Stimulated activated CD4-positive, alpha-beta T cell treated with anti-CD3 and anti-CD28 coated beads, Interleukin-4, amount 100 ng/mL, for 24 hours (primary cell): ENCODE data around the gene H19.
A peak's percentile ranks its signal among the peaks of the same experiment; 100 is the strongest.

Source experiments
- DNase-seq: peaks from one replicate; pipeline ENCODE4 v3.0.0-alpha.2; 2020

H19 gene

DNA sequence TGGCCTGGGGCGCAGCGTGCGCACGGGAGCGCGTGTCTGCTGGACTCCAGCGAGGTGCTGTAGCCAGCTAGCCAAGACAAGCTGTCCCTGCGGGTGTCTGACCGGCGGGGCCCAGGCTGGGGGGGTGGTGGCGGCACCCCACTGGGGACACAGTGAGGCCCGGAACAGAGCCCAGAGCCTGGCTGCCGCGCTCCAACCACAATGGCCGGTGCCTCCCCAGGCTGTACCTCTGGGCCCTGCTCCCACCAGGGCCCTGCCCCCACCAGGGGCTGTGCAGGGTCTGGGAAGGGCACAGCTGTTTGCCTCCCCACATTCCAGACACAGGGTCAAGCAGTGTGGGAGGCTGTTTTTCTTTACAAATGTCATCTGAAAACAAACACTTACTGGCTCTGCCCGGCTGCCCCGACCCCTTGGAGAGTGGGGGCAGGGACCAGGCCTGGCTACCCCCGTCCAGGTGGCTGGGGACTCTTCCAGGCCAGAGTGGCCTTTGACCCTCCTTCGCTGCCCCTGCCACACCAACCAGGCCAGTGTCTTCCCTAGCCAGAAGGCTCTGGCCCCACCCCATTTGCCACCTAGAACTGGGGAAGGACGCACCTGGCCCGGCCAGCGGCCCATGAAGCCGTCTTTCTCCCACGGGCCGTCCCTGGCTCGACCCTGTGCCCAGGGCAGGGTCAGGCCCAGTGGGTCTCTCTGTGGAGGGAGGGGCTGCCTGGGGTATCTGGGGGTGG, 14.6 kb downstream of the H19 start:
- no peak for DNase-seq

DNA sequence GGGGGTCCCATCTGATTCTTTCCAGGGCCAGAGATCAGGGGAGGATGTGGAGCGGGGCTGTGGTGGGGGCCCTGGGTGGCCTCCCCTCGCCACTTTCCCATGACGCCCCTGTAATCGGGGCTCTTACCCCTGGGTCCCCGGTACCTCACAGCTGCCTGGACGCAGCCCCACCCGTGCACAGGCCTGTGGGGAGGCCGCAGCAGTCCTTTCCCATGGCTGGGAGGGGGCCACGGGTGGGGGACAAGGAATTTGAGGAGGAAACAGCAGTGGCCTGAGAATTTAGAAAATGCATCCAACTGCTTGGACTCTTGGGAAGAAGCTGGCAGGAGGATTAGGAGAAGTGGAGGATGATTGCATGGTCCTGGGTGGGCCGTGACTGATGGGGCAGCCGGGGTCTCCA, 18.0 kb downstream of the H19 start:
- no peak for DNase-seq

DNA sequence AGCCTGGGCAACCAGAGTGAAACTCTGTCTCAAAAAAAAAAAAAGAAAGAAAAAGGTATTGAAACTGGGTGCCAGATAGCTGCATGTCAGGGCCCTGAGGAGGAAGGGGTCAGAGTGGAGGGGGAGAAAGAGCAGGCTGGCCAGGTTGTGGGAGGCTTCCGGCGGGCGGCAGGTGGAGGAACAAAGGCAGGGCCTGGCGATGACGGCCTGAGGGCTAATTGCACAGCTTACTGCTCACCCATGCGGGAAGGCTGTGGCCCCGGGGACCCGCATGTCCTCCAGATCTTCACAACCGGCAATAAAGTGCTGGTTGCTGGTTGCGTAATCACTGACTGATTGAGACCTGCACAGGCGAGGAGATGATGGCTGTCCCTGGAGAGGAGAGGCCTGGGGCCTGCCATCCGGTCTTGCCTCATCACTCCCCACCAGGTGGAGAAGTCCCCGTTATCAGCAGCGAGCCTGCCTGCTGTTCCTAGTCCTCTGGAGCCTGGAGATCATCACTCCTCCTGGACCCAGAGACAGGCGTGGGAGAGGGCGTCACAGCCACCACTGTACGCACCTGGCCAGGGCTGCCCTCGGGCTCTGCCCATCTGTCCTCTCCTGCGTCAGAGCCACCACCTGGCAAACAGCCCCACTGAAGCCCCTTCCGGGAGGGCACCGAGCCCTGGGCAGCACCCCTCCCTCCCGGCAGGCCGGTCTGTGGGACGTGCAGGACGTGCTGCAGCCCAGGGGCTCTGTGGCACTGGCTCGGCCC, 18.7 kb downstream of the H19 start:
- no peak for DNase-seq

DNA sequence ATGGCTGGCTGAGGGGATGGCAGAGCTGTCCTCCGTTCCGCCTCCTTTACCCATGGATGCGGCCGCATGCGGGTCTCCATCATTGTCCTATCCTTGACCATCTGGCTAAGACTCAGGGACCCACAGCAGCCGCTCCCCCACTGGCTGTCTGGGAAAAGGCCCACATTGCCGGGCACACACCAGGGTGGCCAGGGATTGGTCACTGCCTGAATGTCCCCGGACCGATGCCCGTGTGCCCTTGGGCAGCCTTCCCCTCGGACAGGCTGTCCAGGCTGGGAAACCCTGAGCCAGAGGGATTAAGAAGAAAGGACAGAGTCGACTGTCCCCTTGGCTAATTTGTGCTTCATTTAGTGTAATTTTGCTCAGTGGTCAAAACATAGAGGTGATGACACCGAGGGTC, 22.5 kb downstream of the H19 start:
- DNase-seq = no peak

DNA sequence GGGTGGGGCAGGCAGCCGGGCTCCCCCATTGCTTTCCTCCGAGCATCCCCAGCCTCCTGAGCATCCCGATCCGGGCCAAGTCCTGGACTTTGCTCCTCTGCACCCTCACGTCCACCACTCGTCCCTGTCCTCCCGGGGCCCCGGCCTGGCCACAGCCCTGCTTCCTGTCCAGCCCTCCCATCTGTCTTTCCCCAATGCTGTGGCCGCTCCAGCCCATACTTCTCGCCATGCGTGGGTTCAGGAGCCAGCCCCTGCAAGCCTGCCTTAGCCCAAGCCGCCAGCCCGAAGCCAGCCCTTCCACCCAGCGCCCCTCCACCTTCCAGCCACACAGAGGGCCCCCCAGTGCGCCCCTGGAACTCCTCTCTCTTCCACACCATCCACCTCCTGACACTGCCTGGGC, 26.7 kb downstream of the H19 start:
- no peak for DNase-seq

DNA sequence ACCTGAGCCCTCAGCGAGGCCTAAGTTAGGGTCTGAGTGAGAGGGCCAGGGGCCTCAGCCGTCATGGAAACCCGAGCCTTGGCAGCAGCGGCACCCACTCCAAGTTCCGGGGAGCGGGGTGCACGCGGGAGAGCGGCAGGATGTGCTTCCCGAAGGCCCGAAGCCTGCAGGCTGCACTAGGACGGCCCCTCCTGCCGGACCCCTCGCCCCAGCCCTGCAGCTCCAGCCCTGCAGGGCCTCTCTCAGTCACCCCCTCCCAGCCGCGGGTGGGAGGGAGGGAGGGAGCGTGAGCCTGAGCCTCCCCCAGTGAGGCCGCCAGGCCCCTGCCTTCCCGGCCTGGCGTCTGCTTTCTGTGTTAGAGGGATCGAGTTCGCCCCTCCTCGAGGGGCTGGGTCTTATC, 27.9 kb downstream of the H19 start:
- no peak for DNase-seq

DNA sequence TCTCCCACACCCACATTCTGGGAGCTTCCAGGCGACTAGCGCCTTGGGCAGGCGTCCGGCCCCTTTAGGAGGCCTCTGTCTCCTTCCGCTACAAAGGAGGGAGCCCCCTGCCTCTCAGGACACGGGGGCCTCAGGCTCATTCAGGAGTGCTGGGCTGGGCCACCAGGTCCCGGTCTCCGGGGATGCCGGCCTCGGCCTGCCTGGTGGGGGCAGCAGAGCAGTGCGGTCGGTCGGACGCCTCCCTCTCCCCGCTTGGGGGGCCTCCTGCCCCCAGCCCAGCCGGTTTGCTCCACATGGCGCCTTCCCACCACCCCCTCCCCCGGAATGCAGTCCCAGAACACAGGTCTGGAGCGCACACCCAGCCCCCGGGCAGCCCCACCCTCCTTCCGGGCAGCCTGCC, 28.6 kb downstream of the H19 start:
- DNase-seq = no peak

DNA sequence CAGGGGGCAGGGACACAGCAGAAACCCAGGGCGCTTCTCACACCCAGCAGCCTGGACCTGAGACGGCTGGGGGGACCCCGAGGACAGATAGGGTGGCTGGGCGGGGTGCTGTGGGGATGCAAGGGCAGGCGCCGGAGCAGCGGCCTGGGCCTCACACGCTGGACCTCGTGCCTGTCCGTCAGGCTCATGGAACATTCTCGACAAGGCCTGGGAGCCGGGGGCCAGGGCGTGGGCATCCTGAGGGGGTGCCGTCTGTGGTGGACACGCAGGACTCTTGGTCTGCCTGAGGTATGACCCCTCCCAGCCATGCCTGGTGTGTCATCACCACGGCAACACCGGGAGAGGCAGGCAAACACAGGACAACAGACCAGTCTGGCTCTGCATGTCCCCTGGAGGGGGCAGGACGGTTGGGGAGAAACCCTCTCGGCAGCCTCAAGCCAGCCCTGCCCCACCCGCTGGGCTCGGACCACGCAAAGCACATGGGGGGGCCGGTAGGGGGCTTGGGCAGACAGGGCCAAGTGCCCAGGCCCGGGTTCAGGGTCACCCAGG, 29.1 kb downstream of the H19 start:
- DNase-seq = no peak

DNA sequence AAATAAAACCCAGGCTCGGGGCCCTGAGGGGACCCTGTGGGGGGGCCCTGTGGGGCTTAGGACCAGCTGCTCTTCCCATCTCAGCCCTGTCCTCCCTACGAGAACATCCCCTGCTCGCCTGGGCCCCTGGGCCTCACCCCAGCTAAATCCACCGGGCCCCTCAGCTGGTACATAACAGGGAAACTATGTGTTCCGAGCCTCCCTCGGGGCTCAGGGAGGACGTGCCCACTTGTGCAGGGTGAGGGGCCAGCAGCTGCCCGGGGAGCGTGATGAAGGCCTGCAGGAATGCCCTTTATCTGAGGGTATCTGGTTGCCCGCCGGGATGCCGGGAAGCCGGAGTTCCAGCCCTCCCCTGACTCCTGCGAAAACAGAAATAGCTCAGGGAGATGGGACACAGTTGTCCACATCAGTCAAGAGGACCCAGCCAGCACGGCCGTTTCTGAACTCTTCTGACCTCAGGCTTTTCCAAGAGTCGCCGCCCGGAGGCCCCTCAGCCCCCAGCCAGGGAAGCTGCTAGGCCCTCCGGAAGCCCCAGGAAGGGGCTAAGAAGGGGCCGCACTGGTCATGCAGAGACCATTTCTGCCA, 29.9 kb downstream of the H19 start:
- no peak for DNase-seq

DNA sequence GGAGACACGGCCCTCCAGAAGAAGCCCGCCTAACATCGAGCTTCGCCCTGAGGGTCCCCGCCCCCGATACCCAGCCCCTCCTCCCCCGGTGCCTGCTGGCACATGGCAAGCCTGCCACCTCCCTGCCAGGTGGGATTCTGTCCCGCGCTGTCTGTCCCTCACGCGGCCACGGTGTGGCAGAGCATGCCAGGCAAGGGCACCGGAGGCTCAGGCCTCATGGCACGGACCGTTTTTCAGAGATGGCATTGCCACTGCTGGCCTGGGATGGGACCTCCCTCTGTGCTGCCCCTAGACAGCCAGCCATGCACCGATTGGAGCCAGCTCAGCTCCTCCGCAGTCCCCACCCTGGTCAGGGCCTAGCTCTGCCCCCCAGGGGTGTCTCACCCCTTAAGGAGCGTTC, 31.1 kb downstream of the H19 start:
- DNase-seq = no peak

DNA sequence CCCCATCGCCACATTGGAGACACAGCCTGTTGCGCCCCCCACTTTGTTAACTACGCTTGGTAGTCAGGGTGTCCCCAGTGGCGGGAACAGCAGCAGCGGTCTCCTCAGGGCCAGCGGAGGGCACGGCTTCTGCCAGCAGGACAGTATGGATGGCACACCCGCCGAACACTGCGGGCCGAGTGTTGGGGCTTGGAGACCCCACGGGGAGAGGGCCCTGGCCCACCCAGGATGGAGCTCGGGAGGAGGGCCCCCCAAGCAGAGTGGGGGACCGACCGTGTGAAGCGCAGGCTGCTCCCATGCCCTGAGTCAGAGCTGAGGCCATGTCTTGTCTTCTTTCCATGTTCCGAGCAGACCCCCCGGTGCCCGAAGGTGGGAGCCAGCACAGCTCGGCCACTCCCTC, 32.7 kb downstream of the H19 start:
- no peak for DNase-seq

DNA sequence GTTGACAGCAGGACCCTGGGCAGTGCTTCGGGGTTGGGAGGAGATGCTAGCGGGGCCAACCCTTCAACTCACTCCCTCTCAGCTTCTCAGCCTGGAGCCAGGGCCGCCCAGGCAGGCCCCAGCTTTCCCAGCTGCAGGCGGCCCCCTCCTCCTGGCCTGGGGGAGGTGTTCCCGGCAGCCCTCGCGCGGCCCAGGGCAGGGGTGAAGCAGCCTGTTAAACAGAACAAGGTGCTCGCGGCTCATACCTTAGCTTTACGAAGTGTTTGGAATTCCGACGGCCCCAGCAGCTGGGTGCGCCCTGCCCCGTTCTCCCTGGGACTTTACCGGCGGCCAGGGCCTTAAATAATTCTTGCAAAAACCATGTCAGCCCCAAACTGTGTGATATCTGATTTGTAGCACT, 33.3 kb downstream of the H19 start:
- DNase-seq = no peak

DNA sequence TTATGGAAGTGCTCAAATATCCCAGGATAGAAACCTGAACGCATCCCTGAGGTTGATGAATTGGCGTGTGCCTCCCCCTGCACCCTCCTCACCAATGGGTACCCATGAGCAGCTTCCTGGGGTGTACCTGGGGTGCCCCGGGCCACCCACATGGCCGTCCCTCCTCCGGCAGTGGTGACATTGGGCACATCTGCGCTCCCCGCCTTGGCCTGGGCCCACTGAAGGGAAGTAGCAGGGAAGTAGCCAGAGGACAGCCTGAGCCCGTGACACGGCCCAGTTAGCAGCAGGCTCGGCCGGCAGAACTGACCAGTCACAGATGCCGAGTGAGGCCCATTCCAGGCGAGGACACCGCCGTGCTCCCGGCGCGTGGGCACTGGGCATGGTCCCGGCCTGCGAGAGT, 33.8 kb downstream of the H19 start:
- no peak for DNase-seq

DNA sequence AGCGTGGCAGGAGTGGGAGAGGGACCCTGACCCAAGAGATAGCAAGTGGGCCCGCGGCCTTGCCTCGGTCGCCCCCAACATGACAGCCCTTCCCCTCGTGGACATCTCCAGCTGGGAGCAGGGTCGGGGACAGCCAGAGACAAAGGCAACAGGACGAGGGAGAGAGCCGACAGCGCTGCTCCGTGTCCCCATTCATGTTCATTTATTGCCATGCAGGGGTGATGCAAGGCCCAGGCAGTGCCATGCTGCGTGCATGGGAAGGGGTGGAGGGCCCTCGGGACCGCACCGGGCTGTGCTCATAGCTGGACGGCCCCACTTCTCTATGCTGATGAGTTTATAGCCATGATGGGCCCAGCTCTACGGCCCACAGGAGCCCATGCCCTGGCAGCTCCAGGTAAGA, 37.9 kb downstream of the H19 start:
- no peak for DNase-seq

DNA sequence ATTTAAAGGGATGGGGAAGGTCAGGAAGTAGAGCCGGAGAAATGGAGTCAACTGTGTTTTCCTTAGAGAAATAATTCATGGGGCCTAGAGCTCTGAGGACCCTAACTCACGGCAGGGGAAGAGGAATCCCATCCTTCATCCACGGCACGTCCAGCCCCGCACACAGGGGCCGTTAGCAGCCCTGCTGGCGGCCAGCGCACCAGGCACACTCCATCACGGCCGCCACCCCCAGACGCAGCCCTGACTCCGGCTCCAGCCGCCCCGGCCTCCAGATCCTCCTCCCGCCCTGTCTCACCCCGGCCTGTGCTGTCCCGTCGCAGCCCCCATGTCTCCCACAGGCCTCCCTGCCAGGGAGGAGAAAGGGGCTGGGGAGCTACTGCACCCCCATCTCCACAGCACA, 39.3 kb downstream of the H19 start:
- DNase-seq = no peak

DNA sequence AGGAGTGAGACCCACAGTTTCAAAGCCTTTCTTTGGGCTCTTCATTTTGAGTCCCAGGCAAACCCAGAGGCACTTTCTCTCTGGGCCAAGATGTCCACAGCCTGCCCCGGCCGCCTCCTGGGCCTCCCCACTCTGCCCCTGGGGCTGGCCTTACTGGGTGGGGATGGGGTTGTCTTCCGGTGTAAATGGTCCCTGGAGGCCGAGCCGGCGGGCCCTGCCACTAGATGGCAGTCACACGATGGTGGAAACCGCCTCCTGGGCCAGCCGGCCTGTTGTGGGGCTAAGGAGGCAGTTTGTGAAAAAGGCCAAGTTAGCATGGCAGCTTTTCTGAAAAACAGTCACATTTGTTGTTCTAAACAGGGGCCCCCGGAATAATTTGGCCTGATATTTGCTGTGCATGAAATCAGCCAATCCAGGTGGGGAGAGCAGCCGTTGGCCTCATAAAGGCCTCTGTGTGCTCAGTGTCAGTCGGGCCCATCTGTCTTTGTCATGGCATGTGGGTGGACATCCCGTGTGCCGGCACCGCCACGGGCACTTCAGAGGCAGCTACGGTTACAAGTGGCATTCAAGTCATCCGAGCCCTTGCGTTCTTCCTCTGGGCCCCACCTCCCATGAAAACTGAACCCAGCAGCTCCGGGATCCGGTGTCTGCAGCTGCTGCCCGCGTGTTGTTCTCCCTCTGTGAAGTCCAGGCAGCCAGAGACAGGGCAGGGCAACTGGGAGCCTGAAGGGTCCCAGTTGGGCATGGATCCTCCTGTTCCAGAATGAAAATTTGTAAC, 44.0 kb downstream of the H19 start:
- peak; percentile 3 for DNase-seq

DNA sequence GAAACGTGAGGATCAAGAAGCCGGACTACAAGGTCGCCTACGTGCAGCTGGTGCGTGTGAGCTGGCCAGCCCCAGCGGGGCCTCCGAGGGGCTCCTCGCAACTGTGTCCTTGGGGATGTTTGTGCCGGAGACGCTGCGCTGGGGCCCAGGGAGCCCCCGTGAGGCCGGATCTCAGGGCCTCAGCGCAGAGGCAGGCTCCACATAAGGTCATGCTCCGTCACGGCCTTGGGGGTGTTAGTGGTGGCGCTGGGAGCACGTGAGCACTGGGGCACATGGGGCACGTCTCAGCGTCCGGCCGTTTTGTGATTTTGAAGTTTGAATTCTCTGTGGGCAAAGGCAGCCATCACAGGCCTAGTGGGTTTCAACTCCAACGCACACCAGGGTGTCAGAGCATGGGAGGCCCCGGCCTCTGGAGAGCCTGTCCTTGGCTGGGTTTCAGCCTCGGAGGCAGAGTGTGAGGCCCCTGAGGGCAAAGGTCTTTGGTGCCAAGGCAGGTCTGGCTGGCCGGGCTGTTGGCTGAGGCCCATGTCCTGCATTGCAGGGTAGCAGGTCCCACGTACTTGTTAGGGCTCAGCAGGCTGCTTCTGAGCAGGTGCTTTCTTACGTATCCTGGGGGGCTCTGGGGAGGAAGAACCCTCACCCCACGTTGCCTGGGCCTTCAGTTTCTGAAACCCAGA, 44.7 kb downstream of the H19 start:
- DNase-seq = no peak

DNA sequence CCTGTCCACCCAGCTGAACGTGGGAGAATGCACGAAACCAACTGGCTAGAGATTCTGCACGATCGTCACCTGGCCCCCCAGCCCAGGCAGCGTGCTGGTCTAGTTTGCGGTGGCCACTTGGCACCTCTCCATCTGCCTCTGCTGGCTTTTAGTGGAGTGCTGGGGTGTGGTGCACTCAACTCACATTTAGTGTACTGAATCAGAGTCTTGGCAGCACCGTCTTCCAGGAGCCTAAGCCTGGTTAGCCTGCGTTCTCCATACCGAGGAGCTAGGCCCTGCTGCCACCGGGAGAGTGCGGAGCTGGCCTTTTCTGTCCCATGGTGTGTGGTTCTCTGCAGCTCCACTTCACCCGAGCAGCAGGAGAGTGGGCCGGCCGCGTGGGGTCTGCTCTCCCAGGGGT, 47.7 kb downstream of the H19 start:
- no peak for DNase-seq

DNA sequence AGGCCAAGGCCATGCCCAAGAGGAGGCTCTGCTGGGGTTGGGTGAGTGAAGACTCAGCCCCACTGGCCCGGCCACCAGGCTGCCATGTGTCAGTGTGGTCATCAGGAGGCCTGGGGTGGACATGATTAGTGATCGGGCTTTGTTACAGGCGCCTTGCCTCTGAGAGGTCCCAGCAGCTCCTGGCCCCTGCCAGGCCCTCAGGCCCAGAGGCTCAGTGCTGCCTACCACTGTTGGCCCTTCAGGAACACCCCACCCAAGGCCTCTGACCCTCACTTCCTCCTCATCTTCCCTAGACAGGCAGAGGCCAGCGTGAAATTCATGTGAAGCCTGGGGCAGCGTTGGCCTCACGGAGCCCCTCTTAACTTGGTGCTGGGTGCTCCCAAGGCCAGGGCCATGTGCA, 48.3 kb downstream of the H19 start:
- DNase-seq = no peak

DNA sequence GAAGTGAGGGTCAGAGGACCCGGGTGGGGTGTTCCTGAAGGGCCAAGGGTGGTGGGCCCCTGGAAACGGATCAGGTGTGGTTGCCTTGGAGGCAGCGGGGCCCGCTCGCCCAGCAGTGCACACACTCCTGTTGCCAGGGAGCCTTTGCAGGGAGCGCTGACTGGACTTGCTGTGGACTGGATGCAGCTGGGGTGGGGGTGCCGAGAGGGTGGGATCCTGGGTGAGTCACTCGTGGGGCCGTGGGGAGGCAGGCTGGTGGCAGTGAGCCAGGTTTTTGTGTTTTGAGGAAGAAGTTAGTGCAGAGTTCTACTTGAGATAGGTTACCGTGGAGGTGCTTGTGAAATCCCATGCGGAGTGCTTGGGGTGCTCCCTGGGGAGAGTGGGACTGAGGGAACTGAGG, 49.3 kb downstream of the H19 start:
- no peak for DNase-seq

DNA sequence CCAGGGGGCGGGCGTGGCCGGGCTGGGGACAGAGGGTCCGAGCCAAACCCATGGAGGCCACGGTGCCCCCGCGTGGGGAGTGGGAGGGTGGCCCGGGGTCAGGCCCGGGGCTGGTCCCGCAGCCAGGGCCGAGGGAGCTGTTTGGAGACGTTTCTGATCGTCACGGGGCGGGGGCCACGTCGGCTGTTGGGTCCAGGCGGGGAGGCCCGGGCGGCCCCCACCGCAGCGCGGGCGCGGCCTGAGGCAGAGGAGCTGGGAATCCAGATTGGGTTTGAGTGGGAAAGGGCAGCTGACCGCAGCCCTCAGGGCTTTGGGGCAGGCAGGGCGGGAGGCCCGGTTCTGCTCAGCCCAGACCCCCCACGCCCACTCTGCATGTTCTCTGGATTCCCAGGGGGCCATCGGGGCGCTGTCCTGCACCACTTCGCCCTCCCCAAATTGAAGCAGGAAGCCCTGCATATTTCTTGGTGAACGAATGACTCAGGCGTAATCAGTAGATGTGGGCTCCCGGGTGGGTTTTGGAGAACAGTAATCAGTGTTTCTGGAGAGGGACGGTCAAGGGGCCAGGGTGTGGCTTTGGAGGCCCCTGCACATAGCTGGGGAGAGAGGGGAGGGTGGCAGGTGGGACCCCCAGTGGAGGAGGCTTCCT, 49.9 kb downstream of the H19 start:
- DNase-seq = no peak

DNA sequence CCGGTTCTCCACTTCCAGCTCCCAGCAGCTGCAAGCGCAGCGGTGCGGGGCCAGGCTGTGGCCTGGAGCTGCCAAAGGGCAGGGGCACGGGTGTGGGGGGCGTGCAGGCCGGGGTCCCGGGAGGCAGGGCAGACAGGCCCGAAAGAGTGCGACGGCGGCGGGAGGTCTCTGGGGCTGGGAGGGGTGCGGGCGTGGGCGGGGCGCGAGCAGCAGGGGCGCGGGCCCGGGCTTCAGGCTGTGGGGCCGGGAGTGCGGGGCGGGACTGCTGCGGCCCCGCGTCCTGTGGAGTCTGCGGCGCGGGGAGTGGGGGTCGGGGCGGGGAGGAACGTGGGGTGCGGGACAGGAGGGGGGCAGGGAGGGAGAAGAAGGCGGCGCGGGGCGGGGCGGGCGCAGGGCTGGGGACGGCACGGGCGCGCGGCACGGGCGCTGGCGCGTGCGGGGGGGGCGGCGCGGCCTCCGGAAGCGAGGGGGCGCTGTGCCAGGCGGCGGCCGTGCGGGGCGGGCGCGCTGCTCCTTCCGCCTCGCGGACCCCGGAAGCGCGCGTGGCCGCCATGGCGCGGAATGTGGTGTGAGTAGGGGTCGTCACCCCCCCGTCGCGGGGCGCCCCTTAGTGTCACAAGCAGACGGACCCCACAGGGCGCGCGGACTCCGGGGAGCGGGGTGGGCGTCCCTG, 50.7 kb downstream of the H19 start, which contains the start of gene MRPL23:
TSS of gene MRPL23 (plus strand) at position 521 of the 673 bp plus-strand sequence. CDS start at position 552, 31 bp downstream.
- no peak for DNase-seq
